T-helper 1 cell (primary cell): ENCODE measurements around the gene STRN4.
"Not testable (repeated sequence)": the region's sequence is repeated elsewhere in the genome, so short reads cannot be mapped to it uniquely, and the experiment has no call there.

Experiments
- DNase-seq, 5 donors: peaks; one replicate each; pipeline ENCODE4 v3.0.0-alpha.2; 2012 to 2020

Gene STRN4

GRCh38 chr19:46712768-46713338, 33.4 kb downstream of the STRN4 start:
- DNase-seq, result not testable (repeated sequence)

GRCh38 chr19:46710687-46711086, 35.6 kb downstream of the STRN4 start:
- DNase-seq, result no peak

DNA sequence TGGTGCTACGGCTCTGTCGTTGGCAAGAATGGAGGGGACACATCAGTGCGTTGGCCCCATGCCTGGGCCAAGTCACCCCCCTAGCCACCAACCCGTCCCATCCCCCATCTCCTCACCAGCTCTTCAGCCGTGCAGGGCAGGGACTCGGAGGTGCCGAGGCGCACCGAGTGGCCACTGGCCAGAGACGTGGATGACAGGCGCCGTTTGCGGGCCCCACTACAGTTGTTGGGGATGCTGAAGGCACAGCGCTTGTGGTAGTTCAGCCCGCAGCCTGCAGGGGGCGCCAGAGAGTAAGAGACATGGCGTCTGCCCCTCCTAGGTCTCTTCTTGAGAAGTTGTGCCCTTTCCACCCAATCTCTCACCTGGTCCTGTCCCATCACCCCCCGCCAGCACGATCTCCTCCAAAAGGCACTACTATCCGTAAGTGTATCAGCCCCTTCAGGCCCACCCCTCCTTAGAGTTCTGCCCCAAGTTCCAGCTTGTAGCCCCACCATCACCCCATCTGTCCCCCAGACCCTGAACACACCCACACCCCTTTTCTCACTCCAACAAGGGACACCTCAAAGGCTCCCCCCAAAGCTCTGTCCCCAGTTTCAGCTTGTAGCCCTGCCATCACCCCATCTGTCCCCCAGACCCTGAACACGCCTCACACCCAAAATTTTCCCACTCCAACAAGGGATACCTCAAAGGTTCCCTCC, 41.7 kb downstream of the STRN4 start:
- peak; percentile 62 to 87 (median 71) for DNase-seq

GRCh38 chr19:46700704-46701103, 45.5 kb downstream of the STRN4 start:
- DNase-seq, result no peak

- DNase-seq, result no peak
Measured at GRCh38 chr19:46698395-46699321, 47.6 kb downstream of the STRN4 start.

GRCh38 chr19:46697204-46697960, 48.9 kb downstream of the STRN4 start:
- no peak for DNase-seq

GRCh38 chr19:46696866-46697203, 49.4 kb downstream of the STRN4 start:
- DNase-seq, result no peak

DNA sequence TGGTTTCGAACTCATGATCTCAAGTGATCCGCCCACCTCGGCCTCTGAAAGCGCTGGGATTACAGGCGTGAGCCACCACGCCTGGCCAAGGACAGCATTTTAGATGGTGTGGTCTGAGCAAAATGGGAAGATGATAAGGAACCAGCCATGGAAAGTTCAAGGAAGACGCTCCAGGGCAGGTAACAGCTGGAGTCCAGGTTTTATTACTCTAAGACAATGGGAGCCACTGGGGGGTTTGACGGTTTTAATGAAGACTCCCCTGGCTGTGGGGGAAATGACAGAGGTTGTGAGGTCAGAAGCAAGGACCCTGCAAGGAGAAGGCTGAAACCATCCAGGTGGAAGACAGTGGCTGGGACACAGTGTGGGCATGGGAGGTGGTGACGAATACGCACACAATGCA, 50.2 kb downstream of the STRN4 start:
- DNase-seq, result no peak

DNA sequence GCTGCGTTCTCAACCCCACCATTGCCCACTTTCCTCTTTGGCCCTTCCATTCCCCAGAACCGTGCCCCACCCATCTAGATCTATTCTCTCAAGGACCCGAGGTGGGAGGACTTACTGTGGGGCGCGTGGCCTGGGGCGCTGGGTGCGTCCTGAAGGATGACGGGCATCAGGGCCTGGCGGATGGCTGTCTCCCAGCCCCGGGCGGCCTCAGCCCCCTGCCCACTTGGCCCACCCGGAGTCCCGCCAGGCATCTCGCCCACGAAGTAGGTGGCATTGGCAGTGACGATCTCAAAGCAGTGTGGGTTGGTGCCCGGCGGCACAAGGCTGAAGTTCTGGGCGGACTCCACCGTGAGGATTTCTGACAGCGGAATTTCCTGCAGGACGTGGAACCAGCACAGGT, 52.5 kb downstream of the STRN4 start:
- DNase-seq, result no peak

DNA sequence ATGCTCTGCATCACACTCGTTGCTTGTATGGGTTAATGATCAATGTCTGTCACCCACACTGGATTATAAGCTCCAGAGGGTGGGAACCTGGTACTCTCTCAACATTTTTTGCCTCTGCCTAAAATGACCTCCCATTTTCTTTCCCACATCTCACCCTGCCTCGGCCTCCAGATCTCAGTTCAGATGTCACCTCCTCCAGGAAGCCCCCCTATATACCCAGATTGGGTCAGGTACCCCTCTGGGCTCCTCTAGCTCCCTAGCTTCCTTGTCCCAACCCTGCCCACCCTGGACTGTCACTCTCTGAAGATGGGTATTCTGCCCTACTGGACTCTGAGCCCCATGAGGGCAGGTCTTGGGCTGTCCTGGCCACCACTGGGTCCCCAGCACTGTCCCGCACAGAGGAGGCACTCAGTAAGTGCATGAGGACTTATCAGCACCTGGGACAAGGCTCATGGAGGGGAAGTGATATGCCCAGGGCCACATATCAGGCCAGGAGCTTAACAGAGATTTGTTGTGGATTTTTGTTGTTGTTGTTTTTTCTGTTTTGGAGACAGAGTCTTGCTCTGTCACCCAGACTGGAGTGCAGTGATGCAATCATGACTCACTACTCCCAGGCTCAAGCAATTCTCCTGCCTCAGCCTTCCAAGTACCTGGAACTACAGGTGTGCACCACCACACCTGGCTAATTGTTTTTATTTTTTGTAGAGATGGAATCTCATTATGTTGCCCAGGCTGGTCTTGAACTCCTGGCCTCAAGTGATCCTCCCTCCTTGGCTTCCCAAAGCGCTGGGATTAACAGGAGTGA, 53.1 kb downstream of the STRN4 start:
- no peak for DNase-seq

- no peak for DNase-seq
Measured at GRCh38 chr19:46691948-46692347, 54.3 kb downstream of the STRN4 start.

DNA sequence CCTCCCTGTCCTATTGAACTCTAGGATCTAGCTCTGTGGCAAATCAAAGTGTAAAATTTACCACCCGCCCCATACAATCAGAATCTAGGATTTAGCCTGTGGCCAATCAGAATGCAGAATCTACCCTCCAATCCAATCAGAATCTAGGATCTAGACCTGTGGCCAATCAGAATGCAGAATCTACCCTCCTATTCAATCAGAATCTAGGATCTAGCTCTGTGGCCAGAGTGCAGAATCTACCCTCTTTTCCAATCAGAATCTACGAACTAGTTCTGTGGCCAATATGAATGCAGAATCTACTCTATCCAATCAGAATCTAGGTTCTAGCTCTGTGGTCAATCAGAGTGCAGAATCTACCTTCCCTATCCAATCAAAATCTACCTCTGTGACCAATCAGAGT, 55.1 kb downstream of the STRN4 start:
- DNase-seq, result no peak

GRCh38 chr19:46689358-46689757, 56.9 kb downstream of the STRN4 start:
- DNase-seq, result no peak

- DNase-seq, result no peak
Measured at GRCh38 chr19:46687438-46688145, 58.7 kb downstream of the STRN4 start.

DNA sequence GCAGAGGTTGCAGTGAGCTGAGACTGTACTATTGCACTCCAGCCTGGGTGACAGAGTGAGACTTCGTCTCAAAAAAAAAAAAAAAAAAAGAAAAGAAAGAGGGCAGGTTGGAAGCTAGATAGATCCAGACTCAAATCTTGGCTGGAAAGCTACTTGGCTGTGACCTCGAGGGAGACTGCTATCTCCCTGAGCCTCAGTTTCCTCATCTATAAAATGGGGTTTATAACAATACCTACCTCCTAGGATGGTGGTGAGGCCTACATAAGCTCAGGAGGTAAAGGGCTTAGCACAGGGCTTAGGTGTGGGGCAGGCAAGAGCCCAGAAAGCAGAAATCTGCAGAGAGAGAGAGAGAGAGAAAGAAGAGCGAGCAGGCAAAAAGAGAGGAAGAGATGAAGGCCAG, 61.1 kb downstream of the STRN4 start:
- DNase-seq, result no peak

GRCh38 chr19:46678110-46678732, 68.0 kb downstream of the STRN4 start:
- DNase-seq, result peak in 4 of 5 donors; percentile 46 to 55 (median 49)

DNA sequence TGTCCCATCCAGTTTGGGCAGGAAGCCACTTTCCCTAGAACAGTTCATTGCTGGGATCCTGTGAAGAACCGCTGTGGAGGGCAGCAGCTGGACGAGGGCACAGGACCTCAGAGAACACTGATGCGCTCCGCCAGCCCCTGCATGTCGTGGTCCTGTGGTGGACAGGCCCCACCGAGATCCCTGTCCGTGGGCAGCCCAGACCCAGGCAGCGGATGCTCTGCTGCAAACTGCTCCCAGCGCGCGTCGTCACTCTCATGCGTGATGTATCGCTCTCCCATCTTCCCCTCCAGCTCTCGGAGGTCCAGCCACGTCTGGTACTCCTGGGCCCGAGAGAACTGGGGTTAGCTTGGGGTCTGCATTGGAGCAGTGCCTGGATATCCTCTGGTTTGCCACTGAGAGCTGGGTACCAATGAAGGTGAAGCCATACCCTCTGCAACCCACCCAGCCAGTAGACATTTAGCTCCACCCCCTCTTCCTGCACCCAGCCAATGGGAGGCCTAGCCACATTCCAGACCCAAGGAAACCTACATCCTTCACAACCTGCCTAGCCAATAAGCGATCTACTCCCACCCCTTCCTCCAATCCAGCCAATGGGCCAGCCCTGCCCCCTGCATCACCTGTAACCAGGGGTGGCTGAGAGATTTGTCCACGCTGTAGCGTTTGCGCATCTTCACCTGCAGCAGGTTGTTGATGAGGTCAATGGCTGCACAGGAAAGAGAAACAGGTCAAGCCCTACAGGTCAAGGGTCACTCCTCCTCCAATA, 71.7 kb downstream of the STRN4 start:
- DNase-seq, result no peak

- DNase-seq, result no peak
Measured at GRCh38 chr19:46670813-46671212, 75.4 kb downstream of the STRN4 start.
